Liver (tissue), 9 donors: ENCODE measurements around the gene PAXX. TPM values are rescaled to one million over a fixed set of nuclear protein-coding genes. Genes with fewer than 3 reads are reported as not detected.
A peak's percentile ranks its signal among the peaks of the same experiment; 100 is the strongest.

Experiments
- DNase-seq: peaks from one replicate; pipeline ENCODE4 v3.0.0-alpha.2; 2017; ENCODE audit warnings: low spot score
- H3K27ac ChIP-seq, 2 donors: one replicate each; pipeline ENCODE4 v1.7.0; 2013; ENCODE audit warnings: inconsistent platforms in 2 of 2, low read length in 2 of 2, control low read depth in 1 of 2, low read depth in 1 of 2, mild to moderate bottlenecking in 1 of 2
- H3K27me3 ChIP-seq, 4 donors: one replicate each; pipeline versions ENCODE4 v1.6.1 to v1.7.0; 2013; ENCODE audit warnings: low read length in 3 of 4, inconsistent platforms in 1 of 4, mild to moderate bottlenecking in 1 of 4, moderate library complexity in 1 of 4; ENCODE audit not compliant: control insufficient read depth in 4 of 4, insufficient read depth in 4 of 4
- H3K36me3 ChIP-seq, 4 donors: one replicate each; pipeline versions ENCODE4 v1.6.1 to v1.7.0; 2013; ENCODE audit warnings: low read length in 3 of 4, mild to moderate bottlenecking in 3 of 4, low read depth in 1 of 4, moderate library complexity in 1 of 4; ENCODE audit not compliant: control insufficient read depth in 4 of 4, insufficient read depth in 3 of 4
- H3K4me1 ChIP-seq, 4 donors: one replicate each; pipeline versions ENCODE4 v1.6.1 to v1.7.0; 2013; ENCODE audit warnings: low read length in 3 of 4, mild to moderate bottlenecking in 3 of 4, moderate library complexity in 1 of 4; ENCODE audit not compliant: control insufficient read depth in 4 of 4, insufficient read depth in 4 of 4
- H3K4me3 ChIP-seq, 3 donors: one replicate each; pipeline versions ENCODE4 v1.6.1 to v1.7.0; 2013; ENCODE audit warnings: low read length in 3 of 3, control low read depth in 1 of 3, low read depth in 1 of 3, mild to moderate bottlenecking in 1 of 3
- H3K9ac ChIP-seq, 2 donors: one replicate each; pipeline ENCODE4 v1.7.0; 2013; ENCODE audit warnings: low read length in 2 of 2, mild to moderate bottlenecking in 2 of 2, moderate library complexity in 2 of 2, control low read depth in 1 of 2, low read depth in 1 of 2
- H3K9me3 ChIP-seq, 4 donors: one replicate each; pipeline versions ENCODE4 v1.6.1 to v1.7.0; 2013; ENCODE audit warnings: low read length in 3 of 4; ENCODE audit not compliant: control insufficient read depth in 4 of 4
- FOXA1 ChIP-seq: IDR thresholded peaks from 2 replicates; pipeline ENCODE4 v1.6.1; 2016; ENCODE audit warnings: antibody characterized with exemption
- FOXA2 ChIP-seq: IDR thresholded peaks from 2 replicates; pipeline ENCODE4 v1.6.1; 2016; ENCODE audit warnings: antibody characterized with exemption
- GABPA ChIP-seq, 2 donors: IDR thresholded peaks in 1 of 2; conservative IDR thresholded peaks in 1 of 2; 2 replicates each; pipeline ENCODE4 v1.6.1; 2016; ENCODE audit warnings: antibody characterized with exemption in 2 of 2, mild to moderate bottlenecking in 1 of 2, moderate library complexity in 1 of 2
- HNF4G ChIP-seq: IDR thresholded peaks from 2 replicates; pipeline ENCODE4 v1.6.1; 2016; ENCODE audit warnings: antibody characterized with exemption
- JUND ChIP-seq, 2 donors: IDR thresholded peaks; 2 replicates each; pipeline ENCODE4 v1.6.1; 2016; ENCODE audit warnings: antibody characterized with exemption in 2 of 2
- NR2F2 ChIP-seq: IDR thresholded peaks from 2 replicates; pipeline ENCODE4 v1.6.1; 2016; ENCODE audit warnings: antibody characterized with exemption
- RAD21 ChIP-seq, 2 donors: IDR thresholded peaks; 2 replicates each; pipeline ENCODE4 v1.6.1; 2016; ENCODE audit warnings: antibody characterized with exemption in 2 of 2, mild to moderate bottlenecking in 2 of 2
- SP1 ChIP-seq: IDR thresholded peaks from 2 replicates; pipeline ENCODE4 v1.6.1; 2018; ENCODE audit warnings: antibody characterized with exemption, mild to moderate bottlenecking
- WGBS: extraction: QIAGEN DNeasy Blood & Tissue Kit; methylation state at CpG from one replicate; pipeline ENCODE4 v1.1.7; 2013; 5-methylcytosine and 5-hydroxymethylcytosine counted together
- polyA plus RNA-seq, 2 donors: library from polyadenylated mRNA; stranded (reverse) in 1 of 2; unstranded in 1 of 2; fragments of 200-250 nt in 1 of 2; fragments of >200 nt in 1 of 2; fragmentation: Nextera tagmentation in 1 of 2; extraction: Ambion mirVana in 1 of 2; gene quantifications; one replicate each; pipeline versions ENCODE4 v1.2.1 to v1.2.3, GENCODE V29; 2013 to 2015
- total RNA-seq, 2 donors: library from RNA; depleted of rRNA; stranded (reverse); fragments of >200 nt; gene quantifications; one replicate each; pipeline ENCODE4 v1.2.3, GENCODE V29; 2014
- TF ChIP-seq, protein P1 (sequence below): IDR thresholded peaks from 2 replicates; pipeline ENCODE4 v1.6.1; 2016; ENCODE audit warnings: antibody characterized with exemption
- TF ChIP-seq, protein P2 (sequence below): IDR thresholded peaks from 2 replicates; pipeline ENCODE4 v1.6.1; 2016; ENCODE audit warnings: antibody characterized with exemption
- TF ChIP-seq, protein P3 (sequence below): fragments of 150-350 bp; IDR thresholded peaks from 2 replicates; pipeline ENCODE4 v1.5.1; 2017; ENCODE audit warnings: improper control_type of control experiment, low read depth, low read length; ENCODE audit not compliant: missing input control
- donor health status: healthy.
- donor health status: healthy.
- donor health status: healthy.
- donor health status: healthy.
- donor health status: healthy.

Gene PAXX
- total and polyA plus RNA-seq, 4 donors = 7.3 to 34.1 (median 19.2) TPM

DNA sequence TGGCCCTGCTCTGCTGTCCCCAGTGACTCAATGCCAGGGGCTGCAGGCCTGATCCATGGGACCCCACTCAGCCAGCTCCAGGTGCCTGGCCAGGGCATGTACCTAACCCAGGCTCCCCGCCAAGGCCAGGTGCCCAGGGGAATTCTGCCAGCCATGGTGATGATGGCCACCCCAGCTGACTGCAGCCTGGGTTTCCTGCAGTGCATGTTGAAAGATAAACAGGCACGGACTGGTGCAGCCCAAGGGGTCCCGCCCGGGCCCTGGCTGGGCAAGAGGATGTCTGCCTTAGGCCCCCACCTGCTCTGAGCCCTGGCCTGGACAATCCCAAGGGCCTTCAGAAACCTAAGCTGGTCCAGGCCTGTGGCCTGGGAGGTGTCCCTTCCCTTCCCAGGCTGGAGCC lies 34.6 kb downstream of the PAXX start (continued):
- TF ChIP-seq, protein P1, sequence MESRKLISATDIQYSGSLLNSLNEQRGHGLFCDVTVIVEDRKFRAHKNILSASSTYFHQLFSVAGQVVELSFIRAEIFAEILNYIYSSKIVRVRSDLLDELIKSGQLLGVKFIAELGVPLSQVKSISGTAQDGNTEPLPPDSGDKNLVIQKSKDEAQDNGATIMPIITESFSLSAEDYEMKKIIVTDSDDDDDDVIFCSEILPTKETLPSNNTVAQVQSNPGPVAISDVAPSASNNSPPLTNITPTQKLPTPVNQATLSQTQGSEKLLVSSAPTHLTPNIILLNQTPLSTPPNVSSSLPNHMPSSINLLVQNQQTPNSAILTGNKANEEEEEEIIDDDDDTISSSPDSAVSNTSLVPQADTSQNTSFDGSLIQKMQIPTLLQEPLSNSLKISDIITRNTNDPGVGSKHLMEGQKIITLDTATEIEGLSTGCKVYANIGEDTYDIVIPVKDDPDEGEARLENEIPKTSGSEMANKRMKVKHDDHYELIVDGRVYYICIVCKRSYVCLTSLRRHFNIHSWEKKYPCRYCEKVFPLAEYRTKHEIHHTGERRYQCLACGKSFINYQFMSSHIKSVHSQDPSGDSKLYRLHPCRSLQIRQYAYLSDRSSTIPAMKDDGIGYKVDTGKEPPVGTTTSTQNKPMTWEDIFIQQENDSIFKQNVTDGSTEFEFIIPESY = no peak

DNA sequence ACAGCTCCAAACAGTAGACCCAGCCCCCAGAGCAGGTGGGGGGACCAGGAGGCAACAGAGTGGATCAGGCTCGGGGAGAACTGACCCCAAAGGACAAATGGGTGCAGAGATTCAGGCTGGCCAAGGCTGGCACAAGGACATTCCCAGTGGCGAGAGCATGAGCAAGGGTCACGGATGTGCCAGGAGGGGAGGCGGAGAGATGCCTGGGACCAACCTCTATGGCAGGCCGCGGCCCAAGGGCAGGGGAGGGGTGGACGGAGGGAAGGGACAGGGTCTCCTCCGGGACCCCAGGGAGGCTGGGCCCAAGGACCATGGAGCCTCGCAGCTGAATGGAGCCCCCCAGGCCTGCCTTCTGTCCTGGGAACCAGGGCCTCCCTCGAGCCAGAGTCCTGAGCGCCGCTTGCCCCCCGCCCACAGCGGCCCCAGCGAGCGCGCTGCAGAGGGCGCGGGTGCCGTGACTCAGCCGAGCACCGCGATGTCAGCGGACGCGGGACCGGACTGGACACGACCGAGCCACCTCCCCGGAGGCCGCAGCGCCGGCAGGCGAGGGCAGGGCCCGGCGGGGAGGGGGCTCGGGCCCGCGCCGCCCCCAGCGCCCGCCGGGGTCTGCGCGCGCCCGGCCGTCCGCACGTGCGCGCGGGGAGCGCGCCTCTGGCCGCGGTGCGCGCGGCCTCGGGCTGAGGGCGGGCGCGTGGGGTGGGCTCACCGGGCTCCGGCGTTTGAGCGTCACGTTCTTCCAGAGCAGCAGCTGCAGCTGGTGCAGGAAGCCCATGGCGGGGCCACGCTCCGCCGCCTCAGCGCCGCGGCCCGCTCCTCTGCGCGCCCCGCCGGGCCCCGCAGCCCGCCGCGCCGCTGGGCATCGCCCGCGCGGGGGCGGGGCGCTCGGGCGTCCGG lies 35.4 kb downstream of the PAXX start, which contains the start of gene ABCA2:
Gene ABCA2 (minus strand): TSS at position 869 of the 894 bp plus-strand sequence. CDS start 97 bp downstream, at position 772.
- no peaks in the 10 kb centered on the region for H3K36me3 ChIP-seq
- H3K4me3 ChIP-seq = peak within 1 kb of the TSS; percentile 46 to 72 (median 58)
- H3K27me3 ChIP-seq = no peaks in the 10 kb centered on the region
- 2% methylated on average over 95 of the region's 95 CpGs for WGBS
- H3K4me1 ChIP-seq = peaks cover 39 to 66% (median 50%) of the 10 kb centered on the region in 4 donors
- TF ChIP-seq NR2F2 = no peak
- TF ChIP-seq, protein P1 = no peak
- TF ChIP-seq, protein P2, sequence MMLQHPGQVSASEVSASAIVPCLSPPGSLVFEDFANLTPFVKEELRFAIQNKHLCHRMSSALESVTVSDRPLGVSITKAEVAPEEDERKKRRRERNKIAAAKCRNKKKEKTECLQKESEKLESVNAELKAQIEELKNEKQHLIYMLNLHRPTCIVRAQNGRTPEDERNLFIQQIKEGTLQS = no peak
- TF ChIP-seq FOXA1 = no peak
- no peak for TF ChIP-seq SP1
- TF ChIP-seq, protein P3, sequence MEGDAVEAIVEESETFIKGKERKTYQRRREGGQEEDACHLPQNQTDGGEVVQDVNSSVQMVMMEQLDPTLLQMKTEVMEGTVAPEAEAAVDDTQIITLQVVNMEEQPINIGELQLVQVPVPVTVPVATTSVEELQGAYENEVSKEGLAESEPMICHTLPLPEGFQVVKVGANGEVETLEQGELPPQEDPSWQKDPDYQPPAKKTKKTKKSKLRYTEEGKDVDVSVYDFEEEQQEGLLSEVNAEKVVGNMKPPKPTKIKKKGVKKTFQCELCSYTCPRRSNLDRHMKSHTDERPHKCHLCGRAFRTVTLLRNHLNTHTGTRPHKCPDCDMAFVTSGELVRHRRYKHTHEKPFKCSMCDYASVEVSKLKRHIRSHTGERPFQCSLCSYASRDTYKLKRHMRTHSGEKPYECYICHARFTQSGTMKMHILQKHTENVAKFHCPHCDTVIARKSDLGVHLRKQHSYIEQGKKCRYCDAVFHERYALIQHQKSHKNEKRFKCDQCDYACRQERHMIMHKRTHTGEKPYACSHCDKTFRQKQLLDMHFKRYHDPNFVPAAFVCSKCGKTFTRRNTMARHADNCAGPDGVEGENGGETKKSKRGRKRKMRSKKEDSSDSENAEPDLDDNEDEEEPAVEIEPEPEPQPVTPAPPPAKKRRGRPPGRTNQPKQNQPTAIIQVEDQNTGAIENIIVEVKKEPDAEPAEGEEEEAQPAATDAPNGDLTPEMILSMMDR = no peak
- TF ChIP-seq JUND (IDR thresholded peaks at IDR 0.05) = no peak
- TF ChIP-seq GABPA (IDR thresholded peaks at IDR 0.05 in 1 of 2, conservative IDR thresholded peaks at IDR 0.05 in 1 of 2) = no peak
- TF ChIP-seq HNF4G = no peak
- TF ChIP-seq RAD21 (IDR thresholded peaks at IDR 0.05) = no peak
- TF ChIP-seq FOXA2 = no peak
- DNase-seq = no peak
- no peaks in the 10 kb centered on the region for H3K9me3 ChIP-seq
- H3K27ac ChIP-seq = peak within 1 kb of the TSS; percentile 43 to 71
- H3K9ac ChIP-seq = peak within 1 kb of the TSS; percentile 23 to 55
